Hematopoietic multipotent progenitor cell treated with erythropoietin and hydrocortisone succinate and interleukin-3 and kit ligand, for 6 days (in vitro differentiated cells): ENCODE measurements around the gene SULT4A1.

Source experiments
- DNase-seq: peaks from one replicate; pipeline ENCODE4 v3.0.0-alpha.2; 2015

SULT4A1 gene

DNA sequence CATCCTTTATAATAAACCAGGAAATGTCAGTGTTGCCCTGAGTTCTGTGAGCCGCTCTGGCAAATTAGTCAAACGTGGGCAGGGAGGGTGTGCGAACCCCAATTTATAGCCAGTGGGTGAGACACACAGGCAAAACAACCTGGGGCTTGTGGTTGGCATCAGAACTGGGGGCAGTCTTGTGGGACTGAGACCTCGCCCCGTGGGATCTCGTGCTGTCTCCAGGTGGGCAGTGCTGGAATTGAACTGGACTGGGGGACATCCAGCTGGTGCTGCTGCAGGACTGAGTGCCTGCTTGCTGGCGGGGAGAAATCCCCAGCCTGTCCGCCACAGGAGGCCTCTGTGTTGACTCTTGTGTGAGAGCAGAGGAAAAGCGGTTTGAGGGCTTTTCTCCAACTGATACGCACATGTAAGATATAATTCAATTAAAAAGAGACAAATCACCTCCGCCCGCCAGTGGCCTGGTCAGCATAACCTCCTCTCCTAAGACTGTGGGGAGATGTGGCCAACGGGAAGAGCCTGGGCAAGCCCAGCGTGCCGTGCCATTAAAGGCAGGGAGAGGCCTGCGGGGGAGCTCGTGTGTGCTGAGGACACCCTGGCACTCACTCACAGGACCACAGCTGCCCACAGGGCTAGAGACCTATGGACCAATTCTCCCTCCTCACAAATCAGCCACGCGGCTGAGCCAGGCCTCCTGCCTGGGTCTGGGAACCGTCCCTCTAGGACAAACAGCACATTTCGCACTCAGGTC lies 18.4 kb downstream of the SULT4A1 start:
- DNase-seq: no peak

DNA sequence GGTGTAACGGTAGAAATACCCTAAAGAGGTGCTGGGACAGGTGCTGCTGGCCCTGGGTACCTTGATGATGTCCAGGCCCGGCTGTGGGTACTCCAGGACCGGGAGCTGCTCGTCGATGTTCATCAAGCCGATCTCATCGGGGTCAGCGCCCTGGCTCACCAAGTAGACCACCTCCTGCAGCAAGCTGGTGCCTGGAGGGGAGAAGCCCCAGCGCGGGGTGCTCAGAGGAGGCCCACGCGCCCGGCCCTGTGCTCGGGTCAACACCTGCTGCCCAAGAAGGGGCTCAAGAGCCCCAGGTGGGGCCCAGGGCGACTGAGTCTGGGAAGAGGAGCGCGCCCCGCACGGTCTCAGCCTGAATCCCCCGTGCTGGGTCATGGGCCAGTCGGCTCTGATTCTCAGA lies 20.6 kb downstream of the SULT4A1 start:
- DNase-seq: no peak

GRCh38 chr22:43840851-43841250 lies 21.5 kb downstream of the SULT4A1 start:
- DNase-seq: no peak

DNA sequence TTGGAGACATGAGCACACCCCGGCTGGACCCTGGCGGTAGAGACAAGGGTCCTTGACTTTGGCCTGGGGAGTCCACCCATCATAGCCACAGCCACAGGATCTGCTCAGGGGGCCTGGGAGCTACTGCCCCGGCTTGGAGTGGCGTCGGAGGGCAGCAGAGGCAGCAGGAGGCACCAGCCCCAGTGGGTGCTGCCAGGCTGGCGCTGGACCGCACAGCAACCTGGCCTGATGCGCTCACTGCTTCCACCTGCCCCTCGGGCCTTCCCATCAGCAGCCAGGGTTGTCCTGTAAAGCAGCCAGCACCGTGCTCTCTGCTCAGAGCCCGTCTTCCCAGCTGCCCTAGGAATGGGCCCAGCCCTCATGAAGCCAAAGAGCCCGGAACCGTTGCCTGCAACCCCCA lies 21.9 kb downstream of the SULT4A1 start:
- no peak for DNase-seq

GRCh38 chr22:43839781-43840180 lies 22.5 kb downstream of the SULT4A1 start:
- DNase-seq: no peak

- no peak for DNase-seq
Observed at GRCh38 chr22:43838571-43839307, 23.6 kb downstream of the SULT4A1 start.

DNA sequence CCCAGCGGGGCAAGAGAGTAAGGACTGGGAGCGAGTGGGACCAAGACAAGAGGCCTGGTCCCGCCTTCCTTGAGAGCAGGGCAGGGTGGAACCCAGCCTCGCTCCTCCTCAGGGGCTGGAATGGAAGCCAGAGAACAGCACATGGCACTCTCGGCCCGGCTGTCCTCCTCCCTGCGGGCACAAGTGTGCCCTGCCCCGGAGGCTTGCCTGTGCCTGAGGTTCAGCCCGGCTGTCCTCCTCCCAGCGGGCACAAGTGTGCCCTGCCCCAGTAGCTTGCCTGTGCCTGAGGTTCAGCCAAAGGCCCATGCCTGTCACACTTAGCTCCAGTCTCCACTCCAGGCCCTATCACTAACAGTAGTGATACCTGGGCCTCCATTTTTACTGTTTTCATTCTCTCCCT lies 24.2 kb downstream of the SULT4A1 start:
- no peak for DNase-seq

GRCh38 chr22:43837666-43838065 lies 24.6 kb downstream of the SULT4A1 start:
- DNase-seq: no peak

GRCh38 chr22:43835736-43836135 lies 26.6 kb downstream of the SULT4A1 start:
- no peak for DNase-seq

DNA sequence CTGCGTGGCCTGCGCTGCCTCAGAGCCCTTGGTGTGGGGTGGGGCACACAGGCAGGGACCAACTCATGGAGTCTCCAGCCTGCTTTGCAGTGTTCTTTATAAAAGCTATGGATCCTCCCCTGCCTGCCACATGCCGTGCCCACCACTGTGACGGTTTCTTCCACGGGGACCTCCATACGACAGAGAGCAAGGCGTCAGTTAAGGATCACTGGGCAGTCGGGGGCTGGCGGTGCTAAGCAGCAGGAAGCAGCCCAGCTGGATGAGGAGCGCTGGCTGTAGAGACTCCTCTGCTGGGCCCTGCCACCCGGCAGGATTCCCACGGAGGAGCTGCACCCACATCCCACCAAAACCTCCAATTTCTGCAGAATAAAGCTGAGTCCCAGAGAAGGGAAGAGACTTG lies 27.1 kb downstream of the SULT4A1 start:
- DNase-seq: no peak

DNA sequence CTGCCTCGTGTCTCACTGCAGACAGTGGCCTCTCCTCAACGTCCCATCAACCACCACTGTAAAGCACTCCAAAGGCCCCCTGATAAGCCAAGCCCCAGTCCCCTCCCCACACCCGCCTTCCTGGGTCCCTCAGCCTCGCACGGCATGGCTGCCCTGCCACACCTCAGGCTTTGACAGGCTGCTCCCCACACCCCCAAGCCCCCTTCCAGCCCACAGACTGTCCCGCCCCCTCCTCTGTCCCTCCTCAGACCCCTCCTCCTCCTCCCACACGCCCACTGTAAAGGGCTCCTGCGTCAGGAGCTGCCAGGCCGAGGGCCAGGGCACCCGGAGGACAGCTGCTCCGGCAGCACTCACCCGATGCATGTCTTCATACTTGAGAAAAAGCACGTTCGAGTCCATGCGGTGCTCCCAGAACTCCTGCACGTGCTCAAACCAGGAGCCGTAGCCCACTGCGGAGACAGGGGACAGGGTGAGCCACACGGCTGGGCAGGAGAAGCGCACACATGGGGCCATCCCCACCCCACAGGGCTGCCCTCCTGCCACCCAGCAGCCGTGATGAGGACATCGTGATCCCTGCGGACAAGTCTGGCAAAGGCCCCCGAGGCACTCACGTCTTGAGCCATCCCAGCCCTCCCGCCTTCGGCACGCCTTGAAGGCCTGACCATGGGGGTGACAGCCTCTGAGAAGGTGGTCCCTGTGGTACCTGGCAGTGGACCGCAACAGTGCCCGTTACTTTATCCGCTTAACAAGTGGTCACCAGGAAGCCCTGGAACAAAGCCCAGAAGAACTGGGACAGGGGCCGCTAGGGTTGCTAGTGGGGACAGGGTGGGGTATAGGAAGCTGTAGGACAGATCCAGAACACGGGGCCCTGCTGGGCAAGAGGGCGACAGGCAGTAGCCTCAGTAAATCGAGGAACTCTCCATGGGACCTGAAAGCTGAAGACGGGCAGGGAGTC lies 28.8 kb downstream of the SULT4A1 start:
- no peak for DNase-seq

DNA sequence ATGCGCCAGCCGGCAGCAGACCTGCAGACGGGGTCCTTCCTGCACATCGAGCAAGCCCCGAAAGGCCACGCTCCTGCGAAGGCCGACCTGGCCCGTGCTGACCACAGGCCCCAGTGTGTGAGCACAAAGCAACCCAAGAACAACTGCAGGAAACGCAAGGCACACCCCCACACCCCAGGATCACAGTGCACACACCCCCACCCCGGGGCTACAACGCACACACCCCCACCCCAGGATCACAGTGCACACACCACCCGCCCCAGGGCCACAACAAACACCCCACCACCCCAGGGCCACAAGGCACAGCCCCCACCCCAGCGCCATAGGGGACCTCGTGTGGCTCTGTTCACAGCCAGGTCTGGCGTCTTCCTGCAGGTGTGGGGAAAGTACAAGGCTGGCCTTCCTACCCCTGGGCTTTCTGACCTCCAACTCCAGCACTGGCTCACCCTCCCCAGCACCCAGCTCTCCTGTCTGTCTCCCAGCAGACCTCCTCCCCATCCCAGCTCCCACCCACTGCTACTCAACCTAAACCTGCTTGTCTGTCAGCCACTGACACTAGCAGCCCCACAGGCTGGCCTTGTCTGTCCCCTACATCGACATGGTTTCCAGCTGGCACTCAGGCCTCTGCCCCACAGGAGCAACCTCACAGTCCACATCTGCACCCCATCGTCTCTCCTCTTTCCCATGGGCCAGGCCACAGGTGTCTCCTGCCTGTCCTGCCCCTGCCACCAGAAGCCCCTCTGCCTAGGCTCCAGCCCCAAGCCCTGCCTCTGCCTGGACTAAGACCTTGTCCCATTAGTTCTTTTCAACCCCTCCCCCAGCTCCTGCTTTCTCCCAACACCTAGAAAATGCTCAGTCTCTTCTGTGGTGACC lies 29.7 kb downstream of the SULT4A1 start:
- DNase-seq: no peak

GRCh38 chr22:43831561-43832392 lies 30.5 kb downstream of the SULT4A1 start:
- no peak for DNase-seq

- DNase-seq: no peak
Observed at GRCh38 chr22:43830931-43831560, 31.3 kb downstream of the SULT4A1 start.

GRCh38 chr22:43829904-43830851 lies 32.1 kb downstream of the SULT4A1 start:
- DNase-seq: no peak

DNA sequence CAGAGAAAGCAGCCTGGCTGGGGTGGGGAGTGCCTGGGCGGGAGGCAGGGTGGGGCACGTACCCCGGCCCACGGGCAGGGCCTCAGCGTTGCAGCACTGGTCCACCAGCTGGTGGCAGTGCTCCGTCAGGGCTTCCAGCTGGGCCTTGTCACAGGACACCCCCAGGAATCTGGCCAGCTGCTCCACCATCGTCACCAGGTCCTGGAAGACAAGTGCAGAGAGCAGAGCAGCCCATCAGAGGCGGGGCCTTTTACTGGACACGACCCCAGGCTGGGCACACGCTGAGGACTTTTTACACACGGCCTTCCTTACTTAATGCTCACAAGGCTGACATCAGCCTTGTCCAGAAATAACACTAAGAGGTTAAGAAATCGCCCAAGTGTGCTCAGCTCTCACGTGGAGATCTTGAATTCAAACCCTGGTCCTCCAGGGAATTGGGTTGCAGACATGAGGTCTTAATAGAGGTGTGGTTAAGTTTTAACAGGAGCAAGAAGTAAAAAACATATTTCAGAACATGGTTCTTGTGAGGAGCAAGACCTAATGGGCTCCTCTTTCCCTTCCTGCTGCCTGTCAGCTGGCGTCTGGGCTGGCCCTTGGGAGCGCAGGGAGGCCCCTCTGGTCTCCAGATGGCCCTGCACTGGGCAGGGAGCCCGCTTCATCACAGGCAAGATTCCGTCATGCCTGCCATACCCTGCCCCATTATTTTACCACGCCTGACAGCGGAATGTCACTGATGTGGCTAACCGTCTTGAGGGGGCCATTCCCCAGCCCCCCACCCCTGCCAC lies 33.1 kb downstream of the SULT4A1 start:
- no peak for DNase-seq

DNA sequence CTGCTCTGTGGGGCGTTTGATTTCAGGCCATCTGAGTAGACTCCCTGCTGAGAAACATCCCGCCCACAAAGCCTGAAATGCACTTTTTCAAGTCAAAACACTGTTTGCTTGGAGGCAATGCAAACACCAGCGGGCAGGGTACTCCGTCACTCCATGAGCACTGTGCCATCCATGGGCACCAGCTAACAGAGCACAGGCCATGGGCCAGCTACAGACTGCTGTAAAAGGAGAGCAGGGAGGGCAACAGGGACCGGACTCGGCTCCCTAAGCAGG lies 33.7 kb downstream of the SULT4A1 start:
- DNase-seq: no peak

DNA sequence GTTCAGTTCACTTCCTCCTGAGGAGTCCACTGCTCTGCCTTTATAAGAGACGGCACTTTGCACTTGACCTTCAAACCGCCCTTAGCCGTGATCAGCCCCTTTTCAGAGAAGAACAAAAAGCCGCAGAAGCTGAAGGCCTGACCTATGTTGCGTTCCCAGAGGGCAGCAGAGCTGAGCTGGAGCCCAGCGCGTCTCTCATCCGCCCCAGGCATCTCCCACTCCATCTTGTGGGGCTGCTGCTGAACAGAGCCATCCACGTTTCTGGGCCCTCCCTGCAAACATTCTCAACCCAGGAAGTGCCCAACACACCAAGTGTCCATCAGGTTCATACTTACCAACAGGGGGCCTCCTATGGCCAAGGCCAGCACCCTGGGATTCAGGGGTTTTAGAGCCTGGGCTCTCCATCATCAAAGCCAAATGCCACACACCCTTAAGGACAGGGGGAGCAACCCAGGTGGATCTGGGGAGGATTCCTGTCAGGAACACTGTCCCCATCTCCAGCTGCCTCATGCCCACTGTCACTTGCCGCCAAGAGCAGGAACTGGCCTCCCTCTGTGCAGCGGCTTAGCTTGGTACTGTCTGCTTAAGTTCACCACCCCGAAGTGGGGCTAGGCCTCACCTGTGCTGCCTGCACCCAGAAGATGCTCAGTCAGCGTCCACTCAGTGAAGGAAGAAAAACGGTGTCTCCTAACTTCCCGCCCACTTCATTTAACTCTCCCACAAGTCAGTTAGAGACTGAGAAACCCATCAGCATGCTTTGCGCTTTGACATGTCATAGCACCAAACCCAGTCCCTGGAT lies 34.2 kb downstream of the SULT4A1 start:
- DNase-seq: no peak
